ENCODE data around the gene PCDHGB1. TPM values are rescaled to one million over a fixed set of nuclear protein-coding genes. Genes with fewer than 3 reads are reported as not detected.

The PCDHGB1 gene
- total RNA-seq, 1 experiment from 2014 or later: 0.15 TPM

DNA sequence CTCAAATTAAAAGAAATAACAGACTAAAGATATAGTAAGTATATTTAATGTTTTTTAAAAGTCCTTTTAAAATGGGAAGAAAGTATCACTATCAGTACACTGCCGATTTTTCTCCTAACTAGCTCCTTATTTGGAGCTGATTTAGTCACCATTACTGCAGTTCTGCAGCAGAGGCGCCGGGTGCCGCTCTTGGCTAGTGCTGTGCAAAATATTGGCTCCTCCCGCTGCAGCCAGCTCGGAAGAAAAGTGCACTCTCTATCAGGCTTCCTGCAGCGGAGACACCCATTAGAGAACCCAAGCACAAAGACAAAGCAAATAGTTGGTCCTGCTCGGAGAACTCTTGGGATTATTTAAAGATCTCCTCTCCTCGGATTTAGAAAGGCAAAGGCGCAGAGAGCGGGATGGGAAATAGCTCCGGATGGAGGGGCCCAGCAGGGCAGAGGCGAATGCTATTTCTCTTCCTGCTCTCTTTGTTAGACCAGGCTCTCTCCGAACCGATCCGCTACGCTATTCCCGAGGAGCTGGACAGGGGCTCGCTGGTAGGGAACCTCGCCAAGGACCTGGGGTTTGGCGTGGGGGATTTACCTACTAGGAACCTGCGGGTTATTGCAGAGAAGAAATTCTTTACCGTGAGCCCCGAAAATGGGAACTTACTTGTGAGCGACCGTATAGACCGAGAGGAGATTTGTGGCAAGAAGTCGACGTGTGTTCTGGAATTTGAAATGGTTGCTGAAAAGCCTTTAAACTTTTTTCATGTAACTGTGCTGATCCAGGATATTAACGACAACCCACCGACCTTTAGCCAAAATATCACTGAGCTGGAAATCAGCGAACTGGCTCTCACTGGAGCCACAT, 20.3 kb downstream of the PCDHGB1 start, which contains the start of gene PCDHGB3:
PCDHGB3 (plus strand) TSS at position 249 of the 855 bp plus-strand sequence; CDS start at position 402, 153 bp downstream.
- DNase-seq (ENCODE audit: low read depth, low spot score): no peak
- intact Hi-C loops (cut with micrococcal nuclease): no loop called here
- no TSS peak for BruUV-seq (replicated peaks)
- Histone ChIP-seq H3K9me3 (ENCODE audit: control insufficient read depth in 1 of 2, insufficient read depth in 1 of 2, low read depth in 1 of 2, low read length in 2 of 2) (peaks cover 0 to 12% of the 10 kb centered on the region in 2 experiments; a peak in 2 of 4 replicates), H4K20me1 (ENCODE audit: insufficient read depth) (no peaks in the 10 kb centered on the region), H3K4me2 (ENCODE audit: low read length) (no peak within 1 kb of the TSS), H3K36me3 (ENCODE audit: control insufficient read depth in 1 of 2, insufficient read depth in 2 of 2, low read length in 2 of 2) (no peaks in the 10 kb centered on the region), H3K4me3 (replicated peaks in 1 of 2; ENCODE audit: low read depth in 1 of 2, low read length in 2 of 2) (no peak within 1 kb of the TSS), H3K27me3 (ENCODE audit: insufficient read depth, low read length) (no peaks in the 10 kb centered on the region), H3K27ac (ENCODE audit: low read depth, low read length) (no peak within 1 kb of the TSS), H3K9ac (ENCODE audit: low read length) (no peak within 1 kb of the TSS), H3K9me2 (ENCODE audit: insufficient read depth) (no peaks in the 10 kb centered on the region), H2AFZ (ENCODE audit: low read depth, low read length, poor library complexity, severe bottlenecking) (no peak within 1 kb of the TSS), H3K79me2 (ENCODE audit: insufficient read depth, low read length) (no peaks in the 10 kb centered on the region), H3K4me1 (ENCODE audit: control insufficient read depth in 1 of 2, insufficient read depth in 2 of 2, low read length in 2 of 2) (no peaks in the 10 kb centered on the region)
- ChIA-PET CTCF (interaction anchor here (1.1 to 1.4 kb wide), 2 partner anchors 188 to 194 kb away, joined by 3 to 6 read pairs; no protein-coding TSS in a partner anchor), POLR2A (no interaction called here), RAD21 (ENCODE audit: low non-redundant PET in 1 of 2, low total read pairs in 2 of 2, uncharacterized antibody in 2 of 2, unreplicated experiment in 2 of 2) (interaction anchor here in 1 of 2 experiments (0.6 kb wide), 1 partner anchor 266 kb away, joined by 3 read pairs; no protein-coding TSS in a partner anchor)
- no peak for ATAC-seq
- 0 out of 2 replicates have a peak, but pooled peaks have one; percentile 10 for TF ChIP-seq RAD21 (IDR thresholded peaks at IDR 0.05; ENCODE audit: low read depth)
- TF ChIP-seq ATF3 (IDR thresholded peaks at IDR 0.05): no peak

DNA sequence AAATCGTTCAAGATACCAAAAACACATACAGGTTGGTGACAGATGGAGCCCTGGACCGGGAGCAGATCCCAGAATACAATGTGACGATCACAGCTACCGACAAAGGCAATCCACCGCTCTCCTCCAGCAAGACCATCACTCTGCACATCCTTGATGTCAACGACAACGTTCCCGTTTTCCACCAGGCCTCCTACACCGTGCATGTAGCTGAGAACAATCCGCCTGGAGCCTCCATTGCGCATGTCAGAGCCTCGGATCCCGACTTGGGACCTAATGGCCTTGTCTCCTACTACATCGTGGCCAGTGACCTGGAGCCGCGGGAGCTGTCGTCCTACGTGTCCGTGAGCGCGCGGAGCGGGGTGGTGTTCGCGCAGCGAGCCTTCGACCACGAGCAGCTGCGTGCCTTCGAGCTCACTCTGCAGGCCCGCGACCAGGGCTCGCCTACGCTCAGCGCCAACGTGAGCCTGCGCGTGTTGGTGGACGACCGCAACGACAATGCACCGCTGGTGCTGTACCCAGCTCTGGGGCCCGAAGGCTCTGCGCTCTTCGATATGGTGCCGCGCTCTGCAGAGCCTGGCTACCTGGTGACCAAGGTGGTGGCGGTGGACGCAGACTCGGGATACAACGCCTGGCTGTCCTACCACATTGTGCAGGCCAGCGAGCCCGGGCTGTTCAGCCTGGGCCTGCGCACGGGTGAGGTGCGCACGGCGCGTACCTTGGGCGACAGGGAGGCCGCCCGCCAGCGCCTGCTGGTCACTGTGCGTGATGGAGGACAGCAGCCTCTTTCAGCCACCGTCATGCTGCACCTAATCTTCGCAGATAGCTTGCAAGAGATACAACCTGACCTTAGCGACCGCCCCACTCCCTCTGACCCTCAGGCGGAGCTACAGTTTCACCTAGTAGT, 21.9 kb downstream of the PCDHGB1 start:
- intact Hi-C loops (cut with micrococcal nuclease): no loop called here
- ATAC-seq: no peak
- no peaks in the 10 kb centered on the region for H3K36me3 ChIP-seq (ENCODE audit: control insufficient read depth in 1 of 2, insufficient read depth in 2 of 2, low read length in 2 of 2)
- H3K79me2 ChIP-seq (ENCODE audit: insufficient read depth, low read length): no peaks in the 10 kb centered on the region
- H3K9me3 ChIP-seq (ENCODE audit: control insufficient read depth in 1 of 2, insufficient read depth in 1 of 2, low read depth in 1 of 2, low read length in 2 of 2): peaks cover 0 to 12% of the 10 kb centered on the region in 2 experiments; a peak in 2 of 4 replicates
- no peak overlapping the region for H3K4me3 ChIP-seq (replicated peaks in 1 of 2; ENCODE audit: low read depth in 1 of 2, low read length in 2 of 2)
- TF ChIP-seq ZNF274 (IDR thresholded peaks at IDR 0.05; ENCODE audit: low read depth, low read length): no peak
- no peak for TF ChIP-seq EZH2phosphoT487 (IDR thresholded peaks at IDR 0.05; ENCODE audit: borderline replicate concordance)
- no peak for TF ChIP-seq SP1 (IDR thresholded peaks at IDR 0.05; ENCODE audit: low read depth)
- TF ChIP-seq CBX3 (IDR thresholded peaks at IDR 0.05; ENCODE audit: low read depth): no peak
- TF ChIP-seq, protein P1, sequence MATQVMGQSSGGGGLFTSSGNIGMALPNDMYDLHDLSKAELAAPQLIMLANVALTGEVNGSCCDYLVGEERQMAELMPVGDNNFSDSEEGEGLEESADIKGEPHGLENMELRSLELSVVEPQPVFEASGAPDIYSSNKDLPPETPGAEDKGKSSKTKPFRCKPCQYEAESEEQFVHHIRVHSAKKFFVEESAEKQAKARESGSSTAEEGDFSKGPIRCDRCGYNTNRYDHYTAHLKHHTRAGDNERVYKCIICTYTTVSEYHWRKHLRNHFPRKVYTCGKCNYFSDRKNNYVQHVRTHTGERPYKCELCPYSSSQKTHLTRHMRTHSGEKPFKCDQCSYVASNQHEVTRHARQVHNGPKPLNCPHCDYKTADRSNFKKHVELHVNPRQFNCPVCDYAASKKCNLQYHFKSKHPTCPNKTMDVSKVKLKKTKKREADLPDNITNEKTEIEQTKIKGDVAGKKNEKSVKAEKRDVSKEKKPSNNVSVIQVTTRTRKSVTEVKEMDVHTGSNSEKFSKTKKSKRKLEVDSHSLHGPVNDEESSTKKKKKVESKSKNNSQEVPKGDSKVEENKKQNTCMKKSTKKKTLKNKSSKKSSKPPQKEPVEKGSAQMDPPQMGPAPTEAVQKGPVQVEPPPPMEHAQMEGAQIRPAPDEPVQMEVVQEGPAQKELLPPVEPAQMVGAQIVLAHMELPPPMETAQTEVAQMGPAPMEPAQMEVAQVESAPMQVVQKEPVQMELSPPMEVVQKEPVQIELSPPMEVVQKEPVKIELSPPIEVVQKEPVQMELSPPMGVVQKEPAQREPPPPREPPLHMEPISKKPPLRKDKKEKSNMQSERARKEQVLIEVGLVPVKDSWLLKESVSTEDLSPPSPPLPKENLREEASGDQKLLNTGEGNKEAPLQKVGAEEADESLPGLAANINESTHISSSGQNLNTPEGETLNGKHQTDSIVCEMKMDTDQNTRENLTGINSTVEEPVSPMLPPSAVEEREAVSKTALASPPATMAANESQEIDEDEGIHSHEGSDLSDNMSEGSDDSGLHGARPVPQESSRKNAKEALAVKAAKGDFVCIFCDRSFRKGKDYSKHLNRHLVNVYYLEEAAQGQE (IDR thresholded peaks at IDR 0.05; ENCODE audit: low read depth): no peak
- no peak for TF ChIP-seq YY1 (IDR thresholded peaks at IDR 0.05; ENCODE audit: extremely low read depth, insufficient replicate concordance, low read depth, low read length)
- TF ChIP-seq CEBPB (IDR thresholded peaks at IDR 0.05; ENCODE audit: low read depth): no peak
- TF ChIP-seq EGR1 (IDR thresholded peaks at IDR 0.05; ENCODE audit: low read depth): no peak
- DNase-seq (ENCODE audit: low read depth, low spot score): no peak
- ChIA-PET POLR2A (no interaction called here), RAD21 (ENCODE audit: low non-redundant PET in 1 of 2, low total read pairs in 2 of 2, uncharacterized antibody in 2 of 2, unreplicated experiment in 2 of 2) (no interaction called here), CTCF (no interaction called here)
- no peaks in the 10 kb centered on the region for H3K4me1 ChIP-seq (ENCODE audit: control insufficient read depth in 1 of 2, insufficient read depth in 2 of 2, low read length in 2 of 2)
- H4K20me1 ChIP-seq (ENCODE audit: insufficient read depth): no peaks in the 10 kb centered on the region
- BruUV-seq (replicated peaks): no TSS peak
- H3K4me2 ChIP-seq (ENCODE audit: low read length): no peak overlapping the region
- H3K27me3 ChIP-seq (ENCODE audit: insufficient read depth, low read length): no peaks in the 10 kb centered on the region
- no peak overlapping the region for H3K27ac ChIP-seq (ENCODE audit: low read depth, low read length)
- no peak overlapping the region for H3K9ac ChIP-seq (ENCODE audit: low read length)
- H3K9me2 ChIP-seq (ENCODE audit: insufficient read depth): no peaks in the 10 kb centered on the region
- no peak overlapping the region for H2AFZ ChIP-seq (ENCODE audit: low read depth, low read length, poor library complexity, severe bottlenecking)
